ENCODE results near the gene XPO4. TPM values are rescaled to one million over a fixed set of nuclear protein-coding genes. Genes with fewer than 3 reads are reported as not detected.
"Not testable (repeated sequence)": the region's sequence is repeated elsewhere in the genome, so short reads cannot be mapped to it uniquely, and the experiment has no call there.

The XPO4 gene
- total RNA-seq, 4 donors from 2014 or later, result 8.8 to 25.0 (median 18.6) TPM

DNA sequence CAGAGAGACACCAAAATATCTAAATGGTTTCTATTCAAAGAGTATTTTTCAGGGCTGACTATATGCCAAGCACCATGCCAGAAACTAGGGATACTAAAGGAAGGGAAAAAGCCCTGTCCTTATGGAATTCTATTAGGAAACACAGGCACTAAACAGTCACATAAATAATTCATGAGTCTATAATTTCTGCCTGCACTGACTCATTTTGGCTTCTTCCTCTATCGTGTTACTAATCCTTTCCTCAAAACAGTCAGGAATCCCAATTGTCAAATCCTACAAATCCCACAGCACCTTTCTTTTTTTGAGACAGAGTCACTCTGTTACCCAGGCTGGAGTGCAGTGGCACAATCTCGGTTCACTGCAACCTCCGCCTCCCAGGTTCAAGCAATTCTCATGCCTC lies 29.2 kb downstream of the XPO4 start:
- intact Hi-C loops (cut with DNase I), result no loop called here
- H3K36me3 ChIP-seq, result no peaks in the 10 kb centered on the region
- H3K27ac ChIP-seq, result no peak overlapping the region
- WGBS, 2 donors, result 24 to 43% methylated on average over 3 of the region's 3 CpGs
- H3K4me3 ChIP-seq, result no peak overlapping the region
- no peak for TF ChIP-seq POLR2A (IDR thresholded peaks at IDR 0.05)
- TF ChIP-seq, protein P1, sequence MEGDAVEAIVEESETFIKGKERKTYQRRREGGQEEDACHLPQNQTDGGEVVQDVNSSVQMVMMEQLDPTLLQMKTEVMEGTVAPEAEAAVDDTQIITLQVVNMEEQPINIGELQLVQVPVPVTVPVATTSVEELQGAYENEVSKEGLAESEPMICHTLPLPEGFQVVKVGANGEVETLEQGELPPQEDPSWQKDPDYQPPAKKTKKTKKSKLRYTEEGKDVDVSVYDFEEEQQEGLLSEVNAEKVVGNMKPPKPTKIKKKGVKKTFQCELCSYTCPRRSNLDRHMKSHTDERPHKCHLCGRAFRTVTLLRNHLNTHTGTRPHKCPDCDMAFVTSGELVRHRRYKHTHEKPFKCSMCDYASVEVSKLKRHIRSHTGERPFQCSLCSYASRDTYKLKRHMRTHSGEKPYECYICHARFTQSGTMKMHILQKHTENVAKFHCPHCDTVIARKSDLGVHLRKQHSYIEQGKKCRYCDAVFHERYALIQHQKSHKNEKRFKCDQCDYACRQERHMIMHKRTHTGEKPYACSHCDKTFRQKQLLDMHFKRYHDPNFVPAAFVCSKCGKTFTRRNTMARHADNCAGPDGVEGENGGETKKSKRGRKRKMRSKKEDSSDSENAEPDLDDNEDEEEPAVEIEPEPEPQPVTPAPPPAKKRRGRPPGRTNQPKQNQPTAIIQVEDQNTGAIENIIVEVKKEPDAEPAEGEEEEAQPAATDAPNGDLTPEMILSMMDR (IDR thresholded peaks at IDR 0.05), result no peak
- H3K27me3 ChIP-seq, result no peaks in the 10 kb centered on the region
- DNase-seq, result no peak
- no peaks in the 10 kb centered on the region for H3K9me3 ChIP-seq
- peaks cover 3 to 17% (median 10%) of the 10 kb centered on the region in 3 donors for H3K4me1 ChIP-seq

GRCh38 chr13:20870829-20871228 lies 31.7 kb downstream of the XPO4 start:
- intact Hi-C loops (cut with DNase I), result no loop called here
- no peak for DNase-seq
- Histone ChIP-seq H3K4me3 (no peak overlapping the region), H3K27me3 (no peaks in the 10 kb centered on the region), H3K9me3 (no peaks in the 10 kb centered on the region), H3K27ac (no peak overlapping the region), H3K36me3 (peaks cover 0 to 4% (median 0%) of the 10 kb centered on the region in 3 donors), H3K4me1 (peaks cover 3 to 22% (median 6%) of the 10 kb centered on the region in 3 donors)
- 82 to 94% methylated on average over 4 of the region's 4 CpGs for WGBS, 2 donors
- no peak for TF ChIP-seq POLR2A (IDR thresholded peaks at IDR 0.05)
- TF ChIP-seq, protein P1 (IDR thresholded peaks at IDR 0.05), result no peak

GRCh38 chr13:20869540-20869939 lies 33.0 kb downstream of the XPO4 start:
- peaks cover 3 to 22% (median 6%) of the 10 kb centered on the region in 3 donors for H3K4me1 ChIP-seq
- TF ChIP-seq, protein P1 (IDR thresholded peaks at IDR 0.05), result no peak
- no peak for TF ChIP-seq POLR2A (IDR thresholded peaks at IDR 0.05)
- peaks cover 0 to 4% (median 0%) of the 10 kb centered on the region in 3 donors for H3K36me3 ChIP-seq
- no peaks in the 10 kb centered on the region for H3K27me3 ChIP-seq
- DNase-seq, result no peak
- H3K4me3 ChIP-seq, result no peak overlapping the region
- 68 to 73% methylated on average over 2 of the region's 2 CpGs for WGBS, 2 donors
- no peak overlapping the region for H3K27ac ChIP-seq
- intact Hi-C loops (cut with DNase I), result no loop called here
- no peaks in the 10 kb centered on the region for H3K9me3 ChIP-seq

- intact Hi-C loops (cut with DNase I), result no loop called here
- TF ChIP-seq, protein P1 (IDR thresholded peaks at IDR 0.05), result no peak
- no peak for TF ChIP-seq POLR2A (IDR thresholded peaks at IDR 0.05)
- peaks cover 0 to 9% (median 0%) of the 10 kb centered on the region in 3 donors for H3K36me3 ChIP-seq
- DNase-seq, result no peak
- peaks cover 0 to 6% (median 0%) of the 10 kb centered on the region in 3 donors for H3K4me1 ChIP-seq
- H3K27ac ChIP-seq, result no peak overlapping the region
- no peaks in the 10 kb centered on the region for H3K27me3 ChIP-seq
- no peaks in the 10 kb centered on the region for H3K9me3 ChIP-seq
- H3K4me3 ChIP-seq, result no peak overlapping the region
- 85 to 90% methylated on average over 3 of the region's 3 CpGs for WGBS, 2 donors
Observed at GRCh38 chr13:20867408-20867807, 35.1 kb downstream of the XPO4 start.

DNA sequence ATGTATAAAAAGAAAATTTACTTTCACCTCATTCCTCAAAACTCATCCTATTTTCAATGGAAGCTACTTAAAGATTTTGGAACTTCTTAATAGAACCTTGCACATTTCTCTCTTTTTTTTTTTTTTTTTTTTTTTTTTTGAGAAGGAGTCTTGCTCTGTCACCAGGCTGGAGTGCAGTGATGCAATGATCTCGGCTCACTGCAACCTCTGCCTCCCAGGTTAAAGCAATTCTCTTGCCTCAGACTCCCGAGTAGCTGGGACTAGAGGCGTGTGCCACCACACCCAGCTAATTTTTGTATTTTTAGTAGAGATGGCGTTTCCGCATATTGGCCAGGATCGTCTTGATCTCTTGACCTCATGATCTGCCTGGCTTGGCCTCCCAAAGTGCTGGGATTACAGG lies 40.9 kb downstream of the XPO4 start:
- H3K4me1 ChIP-seq; H3K9me3 ChIP-seq; H3K27me3 ChIP-seq; intact Hi-C loops (cut with DNase I); H3K27ac ChIP-seq; DNase-seq; H3K4me3 ChIP-seq: not testable (repeated sequence)
- WGBS, 2 donors, result 87 to 100% methylated on average over 5 of the region's 6 CpGs
- H3K36me3 ChIP-seq, result peaks cover 0 to 63% (median 0%) of the 10 kb centered on the region in 3 donors

GRCh38 chr13:20860844-20861243 lies 41.7 kb downstream of the XPO4 start:
- Histone ChIP-seq H3K9me3 (no peaks in the 10 kb centered on the region), H3K4me3 (no peak overlapping the region), H3K27me3 (no peaks in the 10 kb centered on the region), H3K36me3 (peaks cover 0 to 71% (median 0%) of the 10 kb centered on the region in 3 donors), H3K27ac (no peak overlapping the region), H3K4me1 (no peaks in the 10 kb centered on the region)
- intact Hi-C loops (cut with DNase I), result no loop called here
- DNase-seq, result no peak
- TF ChIP-seq, protein P1 (IDR thresholded peaks at IDR 0.05), result no peak
- TF ChIP-seq POLR2A (IDR thresholded peaks at IDR 0.05), result no peak
